Measurements from ENCODE around the gene ARHGEF10L.

Gene ARHGEF10L

GRCh38 chr1:17674726-17675500 is 135.4 kb downstream of the ARHGEF10L start:
- DNase-seq (ENCODE audit: low spot score): no peak

DNA sequence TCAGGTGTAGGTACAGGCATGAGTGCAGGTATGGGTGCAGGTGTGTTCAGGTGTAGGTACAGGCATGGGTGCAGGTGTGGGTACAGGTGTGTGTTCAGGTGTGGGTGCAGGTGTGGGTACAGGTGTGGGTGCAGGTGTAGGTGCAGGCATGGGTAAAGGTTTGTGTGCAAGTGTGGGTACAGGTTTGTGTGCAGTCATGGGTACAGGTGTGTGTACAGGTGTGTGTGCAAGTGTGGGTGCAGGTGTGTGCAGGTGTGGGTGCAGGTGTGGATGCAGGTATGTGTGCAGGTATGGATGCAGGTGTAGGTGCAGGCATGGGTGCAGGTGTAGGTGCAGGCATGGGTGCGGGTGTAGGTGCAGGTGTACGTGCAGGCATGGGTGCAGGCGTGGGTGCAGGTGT is 136.2 kb downstream of the ARHGEF10L start:
- DNase-seq (ENCODE audit: low spot score): no peak

- DNase-seq (ENCODE audit: low spot score): no peak
Observed at GRCh38 chr1:17676387-17677060, 137.0 kb downstream of the ARHGEF10L start.

GRCh38 chr1:17678011-17678410 is 138.5 kb downstream of the ARHGEF10L start:
- DNase-seq (ENCODE audit: low spot score): no peak

GRCh38 chr1:17679856-17680255 is 140.4 kb downstream of the ARHGEF10L start:
- no peak for DNase-seq (ENCODE audit: low spot score)

- no peak for DNase-seq (ENCODE audit: low spot score)
Observed at GRCh38 chr1:17680308-17680707, 140.8 kb downstream of the ARHGEF10L start.

- DNase-seq (ENCODE audit: low spot score): no peak
Observed at GRCh38 chr1:17682400-17682799, 142.9 kb downstream of the ARHGEF10L start.

DNA sequence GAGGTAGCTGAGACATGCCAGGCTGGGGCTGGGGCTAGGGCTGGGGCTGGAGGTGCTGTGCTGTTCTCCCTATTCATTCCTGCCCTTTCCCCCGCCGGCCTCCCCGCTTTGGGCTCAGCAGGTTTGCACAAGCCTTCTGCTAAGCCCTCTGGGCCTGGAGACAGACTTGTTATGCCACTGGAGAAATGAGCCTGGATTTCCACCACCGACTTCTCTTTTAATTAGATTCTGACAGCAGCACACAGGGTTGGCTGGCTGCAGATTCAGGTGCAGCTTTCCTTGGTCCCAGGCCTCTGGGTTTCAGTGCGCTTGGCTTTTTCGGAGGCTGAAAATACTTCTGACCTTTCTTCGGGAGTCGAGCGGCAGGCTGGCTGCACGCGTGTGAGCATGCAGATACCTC is 144.1 kb downstream of the ARHGEF10L start:
- DNase-seq (ENCODE audit: low spot score): no peak

DNA sequence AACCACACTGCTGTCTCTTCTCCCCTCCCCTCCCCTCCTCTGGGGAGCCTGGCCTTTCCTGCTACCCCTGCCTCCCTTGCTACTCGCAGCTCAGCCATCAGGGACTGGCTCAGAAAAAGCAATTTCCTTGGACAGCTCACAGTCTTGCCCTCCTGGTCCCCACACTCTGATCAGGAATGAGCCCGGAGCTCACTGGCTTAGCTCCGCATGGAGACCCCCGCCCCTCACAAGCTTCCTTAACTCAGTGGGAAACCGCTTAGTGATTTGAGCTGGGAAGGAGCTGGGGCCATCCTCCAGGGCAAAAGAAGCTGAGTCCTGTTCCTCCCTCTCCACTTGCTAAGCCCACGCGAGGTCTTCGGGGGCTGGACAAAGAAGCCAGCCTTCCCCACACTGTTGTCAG is 145.3 kb downstream of the ARHGEF10L start:
- no peak for DNase-seq (ENCODE audit: low spot score)

DNA sequence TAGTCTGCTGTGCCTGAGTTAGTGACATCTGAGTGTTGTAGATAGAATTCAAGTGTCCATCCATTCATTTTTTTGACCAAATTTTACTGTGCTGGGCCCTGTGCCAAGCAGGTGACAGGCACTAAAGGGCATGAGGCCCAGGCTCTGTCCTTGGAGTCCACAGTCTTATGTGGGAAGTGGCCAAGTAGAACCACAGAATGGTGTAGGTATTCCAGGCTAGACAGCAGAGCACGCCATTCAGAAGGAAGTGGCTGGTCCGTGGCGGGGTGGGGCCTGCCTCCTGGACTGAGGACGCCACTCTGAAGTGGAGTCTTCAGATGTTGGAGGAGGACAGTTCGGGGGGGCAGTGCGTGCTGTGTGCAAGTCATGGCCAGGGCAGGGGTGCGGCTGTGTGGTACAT is 146.8 kb downstream of the ARHGEF10L start:
- no peak for DNase-seq (ENCODE audit: low spot score)

DNA sequence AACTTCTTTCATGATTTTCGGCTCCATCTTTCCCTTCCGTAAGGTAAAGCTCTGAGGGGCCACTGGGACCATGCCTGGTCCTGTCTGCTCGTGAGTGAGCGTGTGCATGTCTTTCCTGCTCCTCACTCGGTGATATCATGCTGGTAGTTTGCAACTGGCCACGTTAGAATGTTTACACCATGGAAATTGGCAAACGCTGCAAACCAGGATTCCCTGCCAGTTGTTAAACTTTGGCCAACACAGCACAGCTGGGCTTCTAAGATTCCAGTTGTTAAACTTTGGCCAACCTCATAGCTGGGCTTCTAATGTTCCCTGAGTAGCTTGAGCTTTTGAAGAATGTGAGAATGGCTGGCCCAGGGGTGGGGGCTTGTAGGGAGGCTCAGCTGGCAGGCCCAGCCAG is 147.6 kb downstream of the ARHGEF10L start:
- DNase-seq (ENCODE audit: low spot score): no peak

DNA sequence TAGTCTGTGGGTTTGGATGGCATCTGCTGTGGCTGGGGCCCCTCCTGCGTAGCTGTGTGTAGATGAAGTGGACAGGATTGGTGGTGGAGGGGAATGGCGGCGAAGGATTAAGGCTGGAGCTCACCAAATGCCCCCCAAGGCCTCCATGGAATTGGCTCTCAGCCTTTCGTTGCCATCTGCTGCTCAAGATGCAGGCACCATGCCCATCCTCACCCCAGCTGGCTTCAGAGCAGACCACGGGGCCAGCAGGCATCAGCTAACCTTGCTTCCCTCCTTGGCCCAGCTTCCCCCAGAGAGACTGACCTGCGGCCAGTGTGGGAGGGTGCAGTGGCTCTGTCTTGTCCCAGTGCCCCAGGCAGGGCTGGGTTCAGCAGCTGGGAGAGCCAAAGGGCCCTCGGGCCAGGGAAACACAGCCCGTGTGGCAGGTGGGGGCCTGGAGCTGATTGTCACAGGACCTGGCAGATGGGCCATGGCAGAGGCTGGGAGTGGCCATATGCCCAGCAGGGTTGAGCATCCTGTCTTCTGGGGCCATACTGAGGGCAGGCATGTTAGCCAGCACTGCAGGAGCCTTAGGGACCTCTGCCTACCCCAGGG is 148.8 kb downstream of the ARHGEF10L start:
- no peak for DNase-seq (ENCODE audit: low spot score)

- DNase-seq (ENCODE audit: low spot score): no peak
Observed at GRCh38 chr1:17689011-17689410, 149.5 kb downstream of the ARHGEF10L start.

GRCh38 chr1:17690906-17691634 is 151.6 kb downstream of the ARHGEF10L start:
- DNase-seq (ENCODE audit: low spot score): no peak

GRCh38 chr1:17692645-17693044 is 153.1 kb downstream of the ARHGEF10L start:
- no peak for DNase-seq (ENCODE audit: low spot score)

- no peak for DNase-seq (ENCODE audit: low spot score)
Observed at GRCh38 chr1:17696417-17697301, 157.2 kb downstream of the ARHGEF10L start.

GRCh38 chr1:17697458-17697857 is 158.0 kb downstream of the ARHGEF10L start:
- no peak for DNase-seq (ENCODE audit: low spot score)

DNA sequence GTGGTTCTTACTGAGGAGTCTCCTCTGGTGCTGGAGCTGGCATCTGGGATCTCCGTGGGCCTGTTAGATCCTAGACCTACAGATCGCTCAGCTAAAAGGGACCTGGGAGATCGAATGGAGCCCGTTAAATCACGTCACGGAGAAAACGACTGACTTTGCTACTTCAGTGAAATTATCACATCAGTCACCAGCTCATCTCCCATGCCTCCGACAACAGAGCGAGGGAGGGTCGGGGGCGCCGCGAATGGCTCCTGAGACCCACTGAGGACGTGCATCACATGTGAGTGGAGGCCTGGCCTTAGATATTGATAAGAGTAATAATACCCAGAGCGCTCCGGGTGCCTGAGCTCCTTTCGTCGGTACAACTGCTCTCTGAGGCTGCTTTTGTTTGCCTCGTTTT is 160.1 kb downstream of the ARHGEF10L start:
- DNase-seq (ENCODE audit: low spot score): no peak

- DNase-seq (ENCODE audit: low spot score): no peak
Observed at GRCh38 chr1:17700945-17701810, 161.7 kb downstream of the ARHGEF10L start.

GRCh38 chr1:17704176-17704575 is 164.7 kb downstream of the ARHGEF10L start:
- no peak for DNase-seq (ENCODE audit: low spot score)

DNA sequence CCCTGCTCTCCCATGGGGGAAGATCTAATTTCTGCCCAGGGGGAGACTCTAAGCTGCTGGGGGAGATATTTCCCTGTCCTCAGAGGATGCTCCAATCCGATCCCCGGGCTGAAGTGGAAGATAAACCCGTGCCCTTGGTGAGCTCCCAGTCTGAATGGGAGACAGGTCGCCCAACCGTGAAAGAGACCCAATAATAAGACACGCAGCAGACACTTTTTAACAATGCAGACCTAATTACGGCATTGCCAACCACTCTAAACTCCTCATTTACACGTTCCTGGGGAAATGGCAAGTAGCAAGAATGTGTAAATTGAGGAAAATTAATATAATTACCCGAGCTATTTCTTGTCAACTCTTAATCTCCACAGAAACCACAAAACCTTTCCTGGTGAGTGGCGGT is 166.9 kb downstream of the ARHGEF10L start:
- no peak for DNase-seq (ENCODE audit: low spot score)

Measured in HuH-7 (cell line).